Left hindlimb (tissue), 1 donor: ENCODE results near the gene MIPEP.

Experiments
- DNase-seq: peaks from one replicate; pipeline ENCODE4 v3.0.0-alpha.2; 2018

Gene MIPEP

GRCh38 chr13:23707674-23708073, 181.5 kb downstream of the MIPEP start:
- no peak for DNase-seq

GRCh38 chr13:23705583-23705982, 183.6 kb downstream of the MIPEP start:
- DNase-seq: no peak

- no peak for DNase-seq
Measured at GRCh38 chr13:23703246-23703860, 185.8 kb downstream of the MIPEP start.

- peak; percentile 85 for DNase-seq
Measured at GRCh38 chr13:23701636-23702035, 187.6 kb downstream of the MIPEP start.

DNA sequence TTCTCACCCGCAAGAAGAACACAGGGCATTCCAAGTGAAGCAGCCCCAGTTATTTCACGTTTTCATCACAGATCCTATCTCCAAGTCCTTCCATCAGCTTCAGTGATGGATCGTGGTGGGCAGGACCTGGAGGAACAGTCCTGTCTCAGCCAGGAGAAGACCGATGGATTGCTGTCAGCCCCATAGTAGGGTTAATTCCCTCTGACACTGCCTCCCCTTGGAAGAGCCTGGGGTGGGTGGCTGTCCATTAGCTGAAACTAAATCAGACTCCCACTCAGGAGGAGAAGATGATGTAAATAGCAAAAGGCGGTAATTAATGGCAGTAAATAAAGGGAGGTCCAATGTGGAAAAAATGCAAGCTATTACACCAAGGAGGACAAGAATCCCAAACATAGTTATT, 188.0 kb downstream of the MIPEP start:
- no peak for DNase-seq

DNA sequence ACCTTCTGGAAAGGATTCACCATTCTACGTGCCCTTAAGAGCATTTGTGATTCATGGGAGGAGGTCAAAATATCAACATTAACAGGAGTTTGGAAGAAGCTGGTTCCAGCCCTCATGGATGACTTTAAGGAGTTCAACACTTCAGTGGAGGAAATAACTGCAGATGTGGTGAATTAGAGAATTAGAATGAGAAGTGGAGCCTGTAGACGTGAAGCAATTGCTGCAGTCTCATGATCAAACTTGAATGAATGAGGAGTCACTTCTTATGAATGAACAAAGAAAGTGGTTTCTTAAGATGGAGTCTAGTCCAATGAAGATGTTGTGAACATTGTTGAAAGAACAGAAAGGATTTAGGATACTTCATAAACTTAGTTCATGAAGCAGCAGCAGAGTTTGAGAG, 189.9 kb downstream of the MIPEP start:
- no peak for DNase-seq

DNA sequence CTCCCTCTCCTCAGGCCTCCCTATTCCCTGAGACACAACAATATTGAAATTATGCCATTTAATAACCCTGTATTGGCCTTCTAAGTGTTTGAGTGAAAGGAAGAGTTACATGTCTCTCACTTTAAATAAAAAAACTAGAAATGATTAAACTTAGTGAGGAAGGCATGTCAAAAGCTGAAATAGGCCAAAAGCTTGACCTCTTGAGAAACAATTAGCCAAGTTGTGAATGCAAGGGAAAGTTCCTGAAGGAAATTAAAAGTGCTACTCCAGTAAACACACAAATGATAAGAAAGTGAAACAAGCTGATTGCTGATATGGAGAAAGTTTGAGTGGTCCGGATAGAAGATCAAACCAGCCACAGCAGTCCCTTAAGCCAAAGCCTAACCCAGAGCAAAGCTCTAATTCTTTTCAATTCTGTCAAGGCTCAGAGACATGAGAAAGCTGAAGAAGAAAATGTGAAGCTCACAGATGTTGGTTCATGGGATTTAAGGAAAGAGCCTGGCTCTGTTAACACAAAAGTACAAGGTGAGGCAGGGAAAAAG, 191.4 kb downstream of the MIPEP start:
- DNase-seq: no peak

DNA sequence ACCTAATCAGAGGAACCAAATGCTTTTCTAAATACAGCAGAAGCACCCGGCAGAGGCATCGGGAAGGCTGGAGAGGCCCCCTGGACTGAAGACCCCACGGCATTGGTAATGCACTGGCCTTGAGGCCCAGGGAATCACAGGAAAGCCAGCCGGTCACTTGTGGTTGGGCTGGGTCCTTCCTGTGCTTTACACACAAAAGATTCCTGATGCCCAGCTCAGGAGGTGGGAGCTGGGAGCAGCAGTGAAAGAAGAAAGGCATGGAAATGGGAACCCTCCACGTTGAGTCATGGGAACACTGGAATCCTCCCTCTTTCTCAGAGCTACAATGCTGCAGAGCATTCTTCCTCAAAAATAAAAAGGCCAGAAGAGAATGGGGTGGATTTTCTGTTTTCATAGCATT, 192.6 kb downstream of the MIPEP start:
- no peak for DNase-seq

DNA sequence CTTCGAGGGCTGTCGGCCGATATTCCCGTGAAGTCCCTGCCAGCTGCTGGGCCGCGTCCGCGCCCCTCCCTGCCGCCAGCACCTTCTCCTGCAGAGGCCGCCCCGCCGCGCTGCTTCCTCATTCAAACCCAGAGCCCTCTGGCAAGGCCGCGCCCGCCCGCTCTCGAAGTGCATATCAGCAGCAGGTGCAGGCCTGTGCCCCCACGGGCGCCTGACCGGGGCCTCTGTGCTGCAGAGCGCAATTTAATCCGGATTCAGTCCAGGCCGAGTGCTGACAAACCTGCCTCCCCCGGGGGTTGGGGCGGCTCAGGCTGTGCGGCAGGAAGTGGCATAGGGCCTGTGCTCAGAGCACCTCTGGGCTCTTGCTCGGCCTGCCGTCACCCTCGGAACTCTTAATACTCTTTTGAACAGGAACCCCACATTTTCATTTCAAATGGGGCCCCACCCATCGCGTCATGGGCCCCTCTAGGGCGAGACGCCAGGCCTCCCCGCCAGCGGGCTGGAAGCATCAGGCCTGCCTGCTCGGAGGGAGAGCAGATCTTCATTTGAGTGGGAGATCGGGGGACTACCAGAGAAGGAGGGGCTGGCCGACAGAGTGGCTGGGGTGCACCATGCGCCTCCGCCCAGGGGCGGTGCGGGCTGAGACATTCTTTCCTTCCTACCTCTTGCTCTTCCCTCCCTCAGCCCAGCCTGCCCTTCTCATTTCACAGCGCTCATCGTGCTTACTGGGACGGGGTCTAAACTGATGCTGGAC, 193.3 kb downstream of the MIPEP start:
- DNase-seq: peak; percentile 69

DNA sequence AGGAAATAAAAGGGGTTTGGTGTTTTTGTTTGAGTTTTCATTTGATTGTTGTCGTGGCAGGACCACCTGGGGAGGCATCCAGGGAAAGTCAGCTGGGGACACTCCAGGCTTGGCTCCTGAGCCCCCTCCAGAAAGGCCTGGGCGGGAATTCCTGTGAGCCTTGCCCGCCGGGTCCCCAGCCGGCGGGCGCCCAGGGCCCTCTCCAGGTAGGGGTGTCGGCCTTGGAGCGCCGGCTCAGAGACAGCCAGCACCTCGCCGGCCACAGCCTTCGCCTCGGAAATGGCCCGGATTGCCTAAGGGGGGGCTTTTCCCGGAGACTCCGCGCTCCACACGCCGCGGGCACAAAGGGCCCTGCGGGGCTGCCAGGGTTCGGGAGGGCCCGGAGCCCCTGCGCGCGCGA, 194.0 kb downstream of the MIPEP start:
- DNase-seq: no peak

DNA sequence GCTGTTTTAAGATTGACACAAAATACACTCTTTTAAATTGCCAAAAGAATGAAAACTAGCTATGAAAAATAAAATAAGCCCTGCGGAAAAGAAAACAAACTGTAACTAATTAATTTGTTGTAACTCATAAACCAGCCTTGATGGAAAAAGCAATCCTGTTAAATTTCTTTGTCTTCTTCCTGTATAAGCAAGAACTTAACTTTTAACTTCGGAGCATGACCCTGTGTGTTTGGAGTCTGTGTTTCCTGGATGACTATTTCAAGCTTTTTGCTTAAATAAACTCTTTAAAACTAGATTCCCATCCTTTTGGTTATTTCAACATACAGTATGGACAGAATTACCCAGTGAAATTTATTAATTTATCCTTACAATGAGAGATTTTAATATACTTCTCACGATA, 196.4 kb downstream of the MIPEP start:
- DNase-seq: no peak

DNA sequence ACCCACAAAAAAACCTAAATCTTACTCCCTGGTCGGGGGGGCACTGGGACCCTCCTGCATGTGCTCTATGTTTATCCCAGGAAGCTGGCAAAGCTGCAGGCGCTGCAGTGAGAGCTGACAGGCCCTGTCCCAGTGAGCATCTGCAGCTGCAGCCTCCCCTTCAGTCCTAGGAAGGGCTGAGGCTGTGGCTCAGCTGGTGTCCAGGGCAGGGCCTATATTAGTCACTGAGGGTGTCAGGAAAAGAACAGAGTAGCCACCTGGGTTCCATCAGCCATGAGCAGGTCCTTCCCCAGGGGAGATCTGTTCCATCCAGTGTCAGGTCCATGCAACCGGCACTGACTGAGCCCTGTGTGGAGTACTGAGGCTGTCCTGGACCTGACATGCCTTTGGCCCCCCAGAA, 198.5 kb downstream of the MIPEP start:
- DNase-seq: no peak

DNA sequence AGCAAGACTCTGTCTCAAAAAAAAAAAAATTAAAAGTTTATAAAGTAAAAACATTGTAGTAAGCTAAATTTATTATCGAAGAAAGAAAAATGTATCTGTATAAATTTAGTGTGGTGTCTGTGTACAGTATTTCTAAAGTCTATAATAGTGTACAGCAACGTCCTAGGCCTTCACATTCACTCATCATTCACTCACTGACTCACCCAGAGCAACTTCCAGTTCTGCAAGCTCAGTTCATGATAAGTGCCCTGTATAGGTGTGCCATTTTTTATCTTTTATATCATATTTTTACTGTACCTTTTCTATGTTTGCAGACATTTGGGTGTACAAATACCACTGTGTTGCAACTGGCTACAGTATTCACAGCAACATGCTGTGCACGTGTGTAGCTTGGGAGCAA, 200.9 kb downstream of the MIPEP start:
- no peak for DNase-seq

DNA sequence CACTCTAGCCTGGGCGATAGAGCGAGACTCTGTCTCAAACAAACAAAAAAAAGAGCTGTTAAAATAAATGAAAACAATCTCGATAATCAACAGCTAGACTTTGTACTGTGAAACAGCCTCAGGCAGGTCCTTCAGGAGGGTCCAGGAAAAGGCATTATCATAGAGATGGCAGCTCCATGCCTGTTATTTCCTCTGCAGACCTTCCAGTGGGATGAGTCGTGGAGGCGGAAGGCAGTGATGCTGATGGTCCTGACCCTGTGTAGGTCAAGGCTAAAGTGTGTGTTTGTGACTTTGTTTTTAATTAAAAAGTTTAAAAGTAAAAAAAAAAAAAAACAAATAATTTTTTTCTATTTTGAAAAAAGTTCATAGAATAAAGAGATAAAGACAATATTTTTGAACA, 201.6 kb downstream of the MIPEP start:
- DNase-seq: no peak

DNA sequence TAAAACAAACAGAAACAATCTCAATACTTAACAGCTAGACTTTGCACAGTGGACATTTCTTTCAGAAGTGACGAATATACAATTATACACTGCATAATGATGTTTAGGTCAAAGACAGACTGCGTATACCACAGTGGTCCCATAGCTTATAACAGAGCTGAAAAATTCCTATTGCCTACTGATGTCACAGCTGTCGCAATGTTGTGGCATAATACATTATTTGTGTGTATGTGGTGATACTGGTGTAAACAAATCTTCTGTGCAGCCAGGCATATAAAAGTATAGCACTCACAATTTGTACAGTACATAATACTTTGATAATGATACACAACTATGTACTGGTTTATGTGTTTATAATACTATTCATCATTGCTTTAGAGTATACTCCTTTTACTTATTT, 202.3 kb downstream of the MIPEP start:
- no peak for DNase-seq

GRCh38 chr13:23685416-23685815, 203.8 kb downstream of the MIPEP start:
- DNase-seq: no peak

DNA sequence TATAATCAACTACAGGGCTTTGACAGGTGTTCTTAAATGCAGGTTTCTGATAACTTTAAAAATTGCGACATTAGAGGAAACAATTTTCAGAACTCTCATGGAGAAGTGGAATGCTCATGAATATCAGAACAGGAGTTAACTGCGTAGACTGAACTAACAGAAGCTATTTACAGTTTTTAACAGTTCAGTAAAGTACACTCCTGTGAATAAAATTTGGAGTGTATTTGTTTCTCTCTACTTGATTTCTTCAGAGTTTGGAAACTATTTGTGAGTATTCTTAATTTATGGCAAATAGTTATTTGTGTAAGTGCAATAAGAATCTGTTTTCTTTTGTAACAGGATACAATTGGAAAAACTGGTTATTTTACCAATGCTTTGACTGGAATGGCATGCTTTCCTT, 204.6 kb downstream of the MIPEP start:
- no peak for DNase-seq

GRCh38 chr13:23683084-23683483, 206.1 kb downstream of the MIPEP start:
- DNase-seq: no peak

GRCh38 chr13:23680845-23681669, 208.1 kb downstream of the MIPEP start:
- no peak for DNase-seq
